Upper lobe of left lung (tissue), 6 donors: ENCODE measurements around the gene SQSTM1. TPM values are rescaled to one million over a fixed set of nuclear protein-coding genes. Genes with fewer than 3 reads are reported as not detected.

Experiments
- ATAC-seq, 2 donors: fragments of 200-7000 bp; cut with Tn5 transposase; one replicate each; pipeline ENCODE4 v1.9.1; 2022; ENCODE audit warnings: mild to moderate bottlenecking in 2 of 2, moderate library complexity in 2 of 2; ENCODE audit not compliant: low FRiP score in 2 of 2
- DNase-seq, 2 donors: peaks; one replicate each; pipeline ENCODE4 v3.0.0-alpha.2; 2019 to 2020
- H3K27ac ChIP-seq, 4 donors: fragments of 200-600 bp; sonication (generic); one replicate each; pipeline ENCODE4 v1.5.1; 2016 to 2019
- H3K27me3 ChIP-seq, 4 donors: fragments of 200-600 bp; sonication (generic); one replicate each; pipeline ENCODE4 v1.5.1; 2017 to 2019
- H3K36me3 ChIP-seq, 4 donors: fragments of 200-600 bp; sonication (generic); one replicate each; pipeline ENCODE4 v1.5.1; 2016 to 2019
- H3K4me1 ChIP-seq, 4 donors: fragments of 200-600 bp; sonication (generic); one replicate each; pipeline ENCODE4 v1.5.1; 2018 to 2019
- H3K4me3 ChIP-seq, 4 donors: fragments of 200-600 bp; sonication (generic); one replicate each; pipeline ENCODE4 v1.5.1; 2017 to 2019; ENCODE audit warnings: mild to moderate bottlenecking in 2 of 4, moderate library complexity in 1 of 4
- H3K9me3 ChIP-seq, 4 donors: fragments of 200-600 bp; sonication (generic); one replicate each; pipeline ENCODE4 v1.5.1; 2018 to 2019
- EP300 ChIP-seq, 4 donors: sonication (generic); formaldehyde crosslinking; IDR thresholded peaks; one replicate each; pipeline ENCODE4 v1.5.1; 2017; ENCODE audit warnings: antibody characterized with exemption in 4 of 4, control low read depth in 2 of 4
- POLR2A ChIP-seq, 4 donors: fragments of 450-650 bp; IDR thresholded peaks; one replicate each; pipeline ENCODE4 v1.5.1; 2016 to 2017; ENCODE audit warnings: antibody characterized with exemption in 4 of 4, mild to moderate bottlenecking in 2 of 4
- POLR2AphosphoS5 ChIP-seq, 2 donors: sonication (generic); formaldehyde crosslinking; IDR thresholded peaks; one replicate each; pipeline ENCODE4 v1.5.1; 2017; ENCODE audit warnings: antibody characterized with exemption in 2 of 2
- whole genome bisulfite sequencing, 2 donors: methylation state at CpG; one replicate each; pipeline ENCODE4 v1.1.5; 2017 to 2018; 5-methylcytosine and 5-hydroxymethylcytosine counted together
- total RNA-seq, 6 donors: library from RNA; depleted of rRNA in 4 of 6; stranded (reverse); fragments of >200 nt in 4 of 6; gene quantifications; one replicate each; pipeline versions ENCODE4 v1.1.0 to v1.2.1, GENCODE V29; 2016 to 2021
- TF ChIP-seq, protein P1 (sequence below), 6 experiments: fragments of 450-650 bp in 4 of 6; fragments of 200-600 bp in 2 of 6; sonication (generic) in 2 of 6; IDR thresholded peaks; one replicate each; pipeline ENCODE4 v1.5.1; 2016 to 2019; ENCODE audit warnings: antibody characterized with exemption in 6 of 6
- donor health status: DM: no; HTN: no; CAD: no; lungs with moderate emphysema.
- donor health status: DM: no; HTN: yes; CAD: no; lungs with severe emphysema.

The SQSTM1 gene
- total RNA-seq, 6 donors from 2014 or later = 390 to 666 (median 574) TPM

DNA sequence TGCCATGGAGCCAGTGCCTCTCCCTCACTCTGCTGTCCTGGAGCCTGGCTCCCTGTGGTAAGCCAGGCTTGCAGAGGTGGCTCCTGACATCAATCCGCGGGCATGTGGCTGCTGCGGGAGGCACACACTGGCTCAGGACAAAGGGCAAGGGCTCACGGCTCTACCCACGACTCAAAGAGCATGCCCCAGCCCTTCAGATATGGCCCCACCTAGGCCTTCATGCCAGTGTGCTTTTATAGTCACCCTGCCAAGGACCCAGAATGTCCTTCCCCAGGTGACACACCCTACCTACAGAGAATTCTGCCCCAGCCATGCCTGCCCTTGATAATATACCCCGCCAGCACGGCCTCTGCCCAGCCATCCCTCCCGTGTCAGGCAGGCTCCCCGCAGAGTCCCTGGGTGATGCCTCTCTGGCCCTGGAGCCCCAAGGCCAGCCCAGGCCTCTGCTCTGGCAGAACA, 15.6 kb upstream of the SQSTM1 start:
- no peaks in the 10 kb centered on the region for H3K9me3 ChIP-seq
- TF ChIP-seq EP300 (IDR thresholded peaks at IDR 0.05) = no peak
- TF ChIP-seq, protein P1, sequence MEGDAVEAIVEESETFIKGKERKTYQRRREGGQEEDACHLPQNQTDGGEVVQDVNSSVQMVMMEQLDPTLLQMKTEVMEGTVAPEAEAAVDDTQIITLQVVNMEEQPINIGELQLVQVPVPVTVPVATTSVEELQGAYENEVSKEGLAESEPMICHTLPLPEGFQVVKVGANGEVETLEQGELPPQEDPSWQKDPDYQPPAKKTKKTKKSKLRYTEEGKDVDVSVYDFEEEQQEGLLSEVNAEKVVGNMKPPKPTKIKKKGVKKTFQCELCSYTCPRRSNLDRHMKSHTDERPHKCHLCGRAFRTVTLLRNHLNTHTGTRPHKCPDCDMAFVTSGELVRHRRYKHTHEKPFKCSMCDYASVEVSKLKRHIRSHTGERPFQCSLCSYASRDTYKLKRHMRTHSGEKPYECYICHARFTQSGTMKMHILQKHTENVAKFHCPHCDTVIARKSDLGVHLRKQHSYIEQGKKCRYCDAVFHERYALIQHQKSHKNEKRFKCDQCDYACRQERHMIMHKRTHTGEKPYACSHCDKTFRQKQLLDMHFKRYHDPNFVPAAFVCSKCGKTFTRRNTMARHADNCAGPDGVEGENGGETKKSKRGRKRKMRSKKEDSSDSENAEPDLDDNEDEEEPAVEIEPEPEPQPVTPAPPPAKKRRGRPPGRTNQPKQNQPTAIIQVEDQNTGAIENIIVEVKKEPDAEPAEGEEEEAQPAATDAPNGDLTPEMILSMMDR (IDR thresholded peaks at IDR 0.05) = no peak
- TF ChIP-seq POLR2A (IDR thresholded peaks at IDR 0.05) = no peak
- TF ChIP-seq POLR2AphosphoS5 (IDR thresholded peaks at IDR 0.05) = no peak
- H3K4me3 ChIP-seq = peak overlapping the region; percentile 75 to 99 (median 86)
- peaks cover 0 to 15% (median 14%) of the 10 kb centered on the region in 4 donors for H3K36me3 ChIP-seq
- peak overlapping the region; percentile 90 to 97 (median 94) for H3K27ac ChIP-seq
- WGBS, 2 donors = 37 to 58% methylated on average over 5 to 9 of the region's 9 CpGs
- H3K27me3 ChIP-seq = no peaks in the 10 kb centered on the region
- DNase-seq = no peak
- peak in 1 of 2 donors; percentile 1 for ATAC-seq
- peaks cover 37 to 58% (median 41%) of the 10 kb centered on the region in 4 donors for H3K4me1 ChIP-seq

DNA sequence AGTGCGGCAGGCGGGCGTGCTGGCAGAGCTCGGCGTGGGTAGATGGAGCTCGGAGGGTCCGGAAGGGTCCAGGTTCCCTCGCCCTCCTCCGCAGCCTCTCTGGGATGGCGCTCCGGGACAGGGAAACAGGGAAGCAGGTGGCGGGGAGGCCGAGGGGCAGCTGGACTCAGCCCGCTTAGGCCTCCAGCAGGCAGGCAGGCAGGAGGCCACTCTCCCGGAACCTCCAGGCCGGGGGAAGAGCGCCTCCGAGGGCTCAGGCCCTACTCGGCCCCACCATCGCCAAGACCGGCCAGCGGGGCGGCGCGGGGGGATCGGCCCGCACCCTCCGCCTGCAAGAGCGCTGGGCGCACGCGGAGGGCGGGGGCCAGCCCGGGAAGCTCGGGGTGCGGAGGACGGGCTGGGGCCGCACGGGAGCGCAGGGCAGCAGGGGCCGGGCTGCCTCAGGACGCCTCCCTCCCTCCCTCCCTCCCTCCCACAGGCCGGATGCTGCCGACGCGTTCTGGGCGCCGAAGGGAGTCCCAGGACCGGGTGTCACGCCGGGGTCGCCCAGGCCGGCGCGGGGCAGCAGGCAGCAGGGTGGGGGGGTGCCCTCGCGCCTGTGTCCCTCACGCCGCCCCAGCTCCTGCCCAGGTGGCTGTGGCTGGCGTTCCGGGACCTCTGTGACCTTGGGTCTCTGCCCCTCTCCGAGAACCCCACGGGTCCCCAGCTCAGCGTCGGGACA, 15.0 kb upstream of the SQSTM1 start:
- DNase-seq (peak in 1 of 2 donors; percentile 91), ATAC-seq (peak; percentile 19 to 50)
- Histone ChIP-seq H3K27ac (peak overlapping the region; percentile 90 to 97 (median 94)), H3K27me3 (no peaks in the 10 kb centered on the region), H3K36me3 (peaks cover 0 to 9% (median 9%) of the 10 kb centered on the region in 4 donors), H3K4me3 (peak overlapping the region; percentile 75 to 99 (median 86)), H3K9me3 (no peaks in the 10 kb centered on the region), H3K4me1 (peaks cover 37 to 58% (median 41%) of the 10 kb centered on the region in 4 donors)
- no peak for TF ChIP-seq EP300 (IDR thresholded peaks at IDR 0.05)
- TF ChIP-seq POLR2AphosphoS5 (IDR thresholded peaks at IDR 0.05) = peak; percentile 4 to 34
- TF ChIP-seq POLR2A (IDR thresholded peaks at IDR 0.05) = peak in 1 of 4 donors; percentile 49
- 7% methylated on average over 19 of the region's 65 CpGs; no CpG with 5 or more reads in 1 of the 2 donors for whole genome bisulfite sequencing, 2 donors

DNA sequence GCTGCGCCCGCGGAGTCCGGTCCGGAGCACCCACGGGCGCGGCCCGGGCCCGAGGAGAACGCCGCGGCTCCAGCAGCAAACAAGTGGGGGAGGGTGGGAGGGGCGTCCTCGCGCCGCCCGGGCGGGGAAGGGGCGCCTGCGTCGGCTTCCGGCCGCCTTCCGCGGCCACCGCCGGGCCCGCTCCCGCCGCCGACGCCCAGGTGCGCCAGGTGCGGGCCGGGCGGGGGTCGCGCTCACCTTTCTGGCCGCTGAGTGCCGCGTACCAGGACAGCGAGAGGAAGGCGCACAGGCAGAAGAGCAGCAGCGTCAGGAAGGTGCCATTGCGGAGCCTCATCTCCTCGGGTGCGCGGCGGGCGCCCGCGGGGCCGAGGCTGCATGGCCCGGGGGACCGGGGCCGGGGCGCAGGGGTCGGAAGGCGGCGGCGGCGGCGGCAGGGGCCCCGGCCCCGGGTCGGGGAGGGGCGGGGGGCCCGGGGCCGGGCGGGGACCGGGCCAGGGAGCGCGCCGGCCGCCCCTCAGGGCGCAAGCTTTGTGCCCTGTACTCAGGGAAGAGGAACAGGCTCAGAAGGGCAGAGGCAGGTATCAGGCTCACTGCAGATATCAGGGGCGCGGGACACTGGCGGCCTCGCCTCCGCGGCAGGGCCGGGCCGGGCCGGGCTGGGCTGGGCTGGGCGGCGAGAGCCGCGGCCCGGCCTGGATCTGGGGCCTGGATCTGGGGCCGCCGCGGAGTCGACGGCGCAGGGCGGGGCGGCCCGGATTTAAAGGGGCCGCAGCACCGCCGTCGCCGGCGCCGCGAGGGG, 14.3 kb upstream of the SQSTM1 start, which contains the start of gene MGAT4B:
MGAT4B (minus strand) TSS at position 617 of the 799 bp plus-strand sequence; CDS start at position 334, 283 bp downstream.
- ATAC-seq = peak; percentile 90 to 94
- Histone ChIP-seq H3K4me3 (peak within 1 kb of the TSS; percentile 79 to 99 (median 88)), H3K36me3 (peaks cover 0 to 2% (median 1%) of the 10 kb centered on the region in 4 donors), H3K27ac (peak within 1 kb of the TSS; percentile 90 to 97 (median 94)), H3K9me3 (no peaks in the 10 kb centered on the region), H3K27me3 (no peaks in the 10 kb centered on the region), H3K4me1 (peaks cover 37 to 56% (median 40%) of the 10 kb centered on the region in 4 donors)
- DNase-seq = peak; percentile 79 to 95
- TF ChIP-seq POLR2AphosphoS5 (IDR thresholded peaks at IDR 0.05) = peak; percentile 18 to 59
- TF ChIP-seq, protein P1 (IDR thresholded peaks at IDR 0.05) = peak in 1 of 6 experiments; percentile 31
- peak in 3 of 4 donors; percentile 43 to 71 (median 51) for TF ChIP-seq POLR2A (IDR thresholded peaks at IDR 0.05)
- TF ChIP-seq EP300 (IDR thresholded peaks at IDR 0.05) = no peak
- 0 to 1% methylated on average over 2 to 58 of the region's 108 CpGs for WGBS, 2 donors

DNA sequence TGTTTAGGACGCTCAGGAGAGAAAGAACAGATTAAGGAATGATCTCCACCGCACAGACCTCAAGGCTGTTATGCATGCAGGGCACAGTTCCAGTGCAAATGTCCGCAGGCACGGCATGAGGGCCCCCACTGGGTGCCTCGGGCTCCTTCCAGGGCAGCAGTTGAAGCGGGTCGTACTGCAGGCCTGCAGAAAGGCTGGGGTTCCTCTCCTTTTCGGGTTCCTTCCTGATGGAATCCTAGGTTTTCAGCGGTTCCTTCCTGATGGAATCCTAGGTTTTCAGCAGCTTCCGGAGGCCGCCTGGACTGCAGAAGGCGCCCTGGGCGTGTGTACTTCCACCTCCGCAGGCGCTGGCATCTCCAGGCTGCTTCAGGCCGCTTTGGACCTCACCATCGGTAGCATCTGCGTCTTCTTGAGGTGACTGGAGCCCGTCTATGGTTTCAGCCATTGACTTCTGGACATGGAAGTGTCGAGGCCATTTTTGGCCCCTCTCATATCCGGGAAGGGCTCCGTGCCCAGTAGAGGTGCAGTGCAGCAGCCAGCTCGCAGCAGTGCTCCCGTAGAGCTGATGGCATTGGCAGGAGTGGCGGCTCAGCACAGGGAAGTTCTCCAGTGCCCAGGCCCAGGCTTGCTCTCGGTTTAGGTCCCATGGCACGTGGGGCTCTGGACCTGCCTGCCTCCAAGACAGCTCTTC, 8.4 kb upstream of the SQSTM1 start:
- DNase-seq = peak in 1 of 2 donors; percentile 52
- peaks cover 0 to 21% (median 8%) of the 10 kb centered on the region in 4 donors for H3K36me3 ChIP-seq
- ATAC-seq = no peak
- no peaks in the 10 kb centered on the region for H3K9me3 ChIP-seq
- H3K4me1 ChIP-seq = peaks cover 9 to 24% (median 16%) of the 10 kb centered on the region in 4 donors
- H3K27me3 ChIP-seq = no peaks in the 10 kb centered on the region
- no peak overlapping the region for H3K4me3 ChIP-seq
- TF ChIP-seq EP300 (IDR thresholded peaks at IDR 0.05) (no peak), POLR2AphosphoS5 (IDR thresholded peaks at IDR 0.05) (no peak)
- no peak overlapping the region for H3K27ac ChIP-seq
- 95 to 97% methylated on average over 21 to 27 of the region's 27 CpGs for WGBS, 2 donors

DNA sequence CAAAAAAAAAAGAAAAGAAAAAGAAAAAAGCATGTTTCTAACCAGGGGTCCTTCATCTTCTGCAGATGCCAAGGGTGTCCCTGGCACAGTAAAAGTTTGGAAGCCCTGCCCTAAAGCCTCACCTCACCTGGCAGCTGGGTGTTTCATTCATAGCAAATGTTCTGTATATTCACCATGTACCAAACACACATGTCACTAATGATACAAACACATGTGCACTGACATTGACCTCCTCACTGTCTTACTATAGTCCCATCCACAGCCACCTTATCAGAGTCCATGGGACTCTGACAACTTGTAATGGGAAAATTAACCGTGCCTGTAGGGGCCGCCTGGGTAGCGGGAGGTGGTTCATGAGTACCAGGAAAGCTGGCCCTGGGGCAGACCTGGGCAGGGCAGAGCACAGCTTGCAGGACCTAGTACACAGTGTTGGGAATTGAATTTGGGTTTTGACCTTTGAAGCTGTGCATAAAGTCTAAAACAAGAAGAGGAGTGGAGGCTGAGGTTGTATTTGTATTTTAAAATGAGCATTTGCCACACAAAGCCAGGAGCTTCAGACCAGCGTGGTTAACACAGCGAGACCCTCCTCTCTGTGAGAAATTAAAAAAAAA, 7.6 kb upstream of the SQSTM1 start:
- TF ChIP-seq EP300 (IDR thresholded peaks at IDR 0.05) (no peak), POLR2A (IDR thresholded peaks at IDR 0.05) (no peak), POLR2AphosphoS5 (IDR thresholded peaks at IDR 0.05) (no peak)
- TF ChIP-seq, protein P1 (IDR thresholded peaks at IDR 0.05) = no peak
- WGBS, 2 donors = 92 to 99% methylated on average over 5 of the region's 5 CpGs
- peaks cover 0 to 21% (median 8%) of the 10 kb centered on the region in 4 donors for H3K36me3 ChIP-seq

More for the DNA sequence above, 7.6 kb upstream of the SQSTM1 start:
- no peaks in the 10 kb centered on the region for H3K9me3 ChIP-seq
- DNase-seq (no peak), ATAC-seq (no peak)
- no peak overlapping the region for H3K4me3 ChIP-seq
- peaks cover 12 to 24% (median 17%) of the 10 kb centered on the region in 4 donors for H3K4me1 ChIP-seq
- H3K27me3 ChIP-seq = no peaks in the 10 kb centered on the region
- no peak overlapping the region for H3K27ac ChIP-seq
